HG02884 (cell line): Measurements from ENCODE around the gene UQCC5.

ENCODE experiments used
- ATAC-seq: cut with Tn5 transposase; IDR thresholded peaks from one replicate; pipeline ENCODE4 v1.9.1; 2021; ENCODE audit warnings: mild to moderate bottlenecking, moderate library complexity; ENCODE audit not compliant: unreplicated experiment

UQCC5 gene, protein sequence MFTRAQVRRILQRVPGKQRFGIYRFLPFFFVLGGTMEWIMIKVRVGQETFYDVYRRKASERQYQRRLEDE

DNA sequence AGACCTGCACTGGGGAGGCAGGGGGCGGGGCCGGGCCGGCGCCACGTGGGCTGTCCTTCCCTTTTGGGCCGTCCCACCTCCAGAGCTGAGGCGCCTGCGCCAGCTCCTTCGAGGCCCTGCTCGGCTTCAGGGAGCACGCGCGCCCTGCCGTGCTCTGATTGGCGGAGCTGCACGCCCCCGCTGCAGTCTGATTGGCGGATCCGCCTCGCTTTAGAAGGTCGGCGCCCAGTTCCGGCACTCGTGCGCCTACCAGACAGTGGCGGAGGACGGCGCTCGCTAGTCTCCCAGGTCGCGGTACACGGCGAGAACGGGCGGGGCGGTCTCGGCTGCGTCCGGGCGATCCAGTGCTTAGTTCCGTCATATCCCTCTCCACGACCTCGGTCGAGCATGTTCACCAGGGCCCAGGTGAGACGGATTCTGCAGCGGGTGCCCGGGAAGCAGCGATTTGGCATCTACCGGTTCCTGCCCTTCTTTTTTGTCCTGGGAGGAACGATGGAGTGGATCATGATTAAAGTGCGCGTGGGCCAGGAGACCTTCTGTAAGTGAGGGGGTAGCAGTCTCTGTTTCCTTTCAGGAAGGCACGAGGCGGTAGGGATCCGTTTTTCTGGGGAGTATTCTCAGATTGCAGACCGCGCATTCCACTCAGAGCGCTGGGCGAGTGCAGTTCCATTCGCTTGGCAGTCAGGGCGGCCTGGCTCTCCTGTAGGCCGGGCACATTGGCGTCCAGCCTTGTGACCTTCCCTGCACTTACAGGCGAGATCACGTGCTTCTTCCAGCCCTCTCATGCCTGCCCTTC lies at the start of gene UQCC5:
Gene UQCC5 (plus strand): TSS at position 237 of the 796 bp plus-strand sequence. CDS start 151 bp downstream, at position 388.
- ATAC-seq, result peak; percentile 80

DNA sequence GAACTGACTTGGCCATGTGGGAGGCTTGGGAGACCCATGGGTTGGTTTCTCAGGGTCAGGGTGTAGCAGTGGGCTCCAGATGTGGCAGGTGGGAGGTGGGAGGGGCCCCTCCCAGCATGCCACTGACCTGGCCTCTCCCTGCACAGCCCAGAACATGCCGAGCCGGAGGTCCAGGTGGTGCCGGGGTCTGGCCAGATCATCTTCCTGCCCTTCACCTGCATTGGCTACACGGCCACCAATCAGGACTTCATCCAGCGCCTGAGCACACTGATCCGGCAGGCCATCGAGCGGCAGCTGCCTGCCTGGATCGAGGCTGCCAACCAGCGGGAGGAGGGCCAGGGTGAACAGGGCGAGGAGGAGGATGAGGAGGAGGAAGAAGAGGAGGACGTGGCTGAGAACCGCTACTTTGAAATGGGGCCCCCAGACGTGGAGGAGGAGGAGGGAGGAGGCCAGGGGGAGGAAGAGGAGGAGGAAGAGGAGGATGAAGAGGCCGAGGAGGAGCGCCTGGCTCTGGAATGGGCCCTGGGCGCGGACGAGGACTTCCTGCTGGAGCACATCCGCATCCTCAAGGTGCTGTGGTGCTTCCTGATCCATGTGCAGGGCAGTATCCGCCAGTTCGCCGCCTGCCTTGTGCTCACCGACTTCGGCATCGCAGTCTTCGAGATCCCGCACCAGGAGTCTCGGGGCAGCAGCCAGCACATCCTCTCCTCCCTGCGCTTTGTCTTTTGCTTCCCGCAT lies 49.2 kb upstream of the UQCC5 start:
- no peak for ATAC-seq

DNA sequence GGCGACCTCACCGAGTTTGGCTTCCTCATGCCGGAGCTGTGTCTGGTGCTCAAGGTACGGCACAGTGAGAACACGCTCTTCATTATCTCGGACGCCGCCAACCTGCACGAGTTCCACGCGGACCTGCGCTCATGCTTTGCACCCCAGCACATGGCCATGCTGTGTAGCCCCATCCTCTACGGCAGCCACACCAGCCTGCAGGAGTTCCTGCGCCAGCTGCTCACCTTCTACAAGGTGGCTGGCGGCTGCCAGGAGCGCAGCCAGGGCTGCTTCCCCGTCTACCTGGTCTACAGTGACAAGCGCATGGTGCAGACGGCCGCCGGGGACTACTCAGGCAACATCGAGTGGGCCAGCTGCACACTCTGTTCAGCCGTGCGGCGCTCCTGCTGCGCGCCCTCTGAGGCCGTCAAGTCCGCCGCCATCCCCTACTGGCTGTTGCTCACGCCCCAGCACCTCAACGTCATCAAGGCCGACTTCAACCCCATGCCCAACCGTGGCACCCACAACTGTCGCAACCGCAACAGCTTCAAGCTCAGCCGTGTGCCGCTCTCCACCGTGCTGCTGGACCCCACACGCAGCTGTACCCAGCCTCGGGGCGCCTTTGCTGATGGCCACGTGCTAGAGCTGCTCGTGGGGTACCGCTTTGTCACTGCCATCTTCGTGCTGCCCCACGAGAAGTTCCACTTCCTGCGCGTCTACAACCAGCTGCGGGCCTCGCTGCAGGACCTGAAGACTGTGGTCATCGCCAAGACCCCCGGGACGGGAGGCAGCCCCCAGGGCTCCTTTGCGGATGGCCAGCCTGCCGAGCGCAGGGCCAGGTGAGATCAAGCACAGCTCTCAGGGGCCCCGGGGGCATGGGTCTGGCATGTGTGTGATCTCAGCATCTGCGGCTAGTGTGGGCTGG lies 48.4 kb upstream of the UQCC5 start:
- ATAC-seq, result no peak

DNA sequence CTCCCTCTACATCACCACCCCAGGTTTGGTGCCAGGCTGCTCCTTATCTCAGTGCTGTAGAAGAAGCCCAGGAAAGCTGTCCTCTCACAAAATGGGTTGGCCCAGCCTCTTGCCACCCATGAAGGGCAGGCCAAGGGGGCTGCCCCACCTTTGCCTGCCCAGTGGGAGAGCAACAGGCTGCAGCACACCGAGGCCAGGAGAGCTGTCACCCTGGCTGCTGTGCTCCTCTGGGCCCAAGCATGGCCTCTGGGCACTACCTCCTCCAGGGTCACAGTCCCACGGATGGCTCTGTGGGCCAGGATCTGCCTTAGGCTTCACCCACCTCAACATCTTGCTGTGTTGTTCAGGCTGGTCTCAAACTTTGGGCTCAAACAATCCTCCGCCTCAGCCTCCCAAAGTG lies 47.7 kb upstream of the UQCC5 start:
- ATAC-seq, result no peak

DNA sequence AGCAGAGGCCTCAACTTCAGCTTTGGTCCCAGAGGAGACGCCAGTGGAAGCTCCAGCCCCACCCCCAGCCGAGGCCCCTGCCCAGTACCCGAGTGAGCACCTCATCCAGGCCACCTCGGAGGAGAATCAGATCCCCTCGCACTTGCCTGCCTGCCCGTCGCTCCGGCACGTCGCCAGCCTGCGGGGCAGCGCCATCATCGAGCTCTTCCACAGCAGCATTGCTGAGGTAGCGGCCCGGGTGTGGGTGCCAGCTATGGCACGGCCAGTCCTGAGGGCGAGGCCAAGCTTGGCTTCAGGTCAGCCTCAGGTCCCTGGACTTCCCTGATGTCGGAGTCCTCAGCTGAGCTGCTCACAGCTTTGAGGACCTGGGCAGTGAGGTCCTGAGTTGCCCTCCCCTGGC lies 47.0 kb upstream of the UQCC5 start:
- no peak for ATAC-seq

DNA sequence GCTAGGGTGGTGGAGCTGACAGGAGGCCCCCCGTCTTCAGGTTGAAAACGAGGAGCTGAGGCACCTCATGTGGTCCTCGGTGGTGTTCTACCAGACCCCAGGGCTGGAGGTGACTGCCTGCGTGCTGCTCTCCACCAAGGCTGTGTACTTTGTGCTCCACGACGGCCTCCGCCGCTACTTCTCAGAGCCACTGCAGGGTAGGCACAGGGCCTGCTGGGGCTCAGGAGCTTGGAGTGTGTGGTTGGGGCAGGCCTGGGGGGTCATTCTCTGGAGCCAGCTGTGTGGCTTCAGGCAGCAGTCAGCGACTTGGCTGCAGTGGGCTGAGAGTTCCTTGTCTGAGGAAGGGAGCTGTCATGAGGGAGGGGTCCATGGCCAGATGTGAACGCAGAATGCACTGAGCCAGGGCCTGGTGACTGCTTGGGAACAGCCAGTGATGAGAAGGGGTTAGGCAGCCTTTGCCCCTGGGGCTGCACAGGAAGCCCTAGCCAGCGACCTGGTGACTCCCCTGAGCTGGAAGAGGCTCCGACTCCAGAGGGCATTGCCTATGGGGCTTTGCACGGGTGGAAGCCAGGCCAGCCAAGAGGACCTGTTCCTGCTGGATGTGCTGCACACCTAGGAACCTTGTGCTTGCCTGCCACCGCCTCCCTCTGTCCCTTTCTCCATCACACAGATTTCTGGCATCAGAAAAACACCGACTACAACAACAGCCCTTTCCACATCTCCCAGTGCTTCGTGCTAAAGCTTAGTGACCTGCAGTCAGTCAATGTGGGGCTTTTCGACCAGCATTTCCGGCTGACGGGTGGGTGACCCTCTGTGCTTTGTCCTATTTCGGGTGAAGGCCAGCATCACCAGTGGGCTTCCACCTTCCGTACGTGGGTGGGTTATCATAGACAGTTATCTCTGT lies 46.1 kb upstream of the UQCC5 start:
- ATAC-seq, result no peak

DNA sequence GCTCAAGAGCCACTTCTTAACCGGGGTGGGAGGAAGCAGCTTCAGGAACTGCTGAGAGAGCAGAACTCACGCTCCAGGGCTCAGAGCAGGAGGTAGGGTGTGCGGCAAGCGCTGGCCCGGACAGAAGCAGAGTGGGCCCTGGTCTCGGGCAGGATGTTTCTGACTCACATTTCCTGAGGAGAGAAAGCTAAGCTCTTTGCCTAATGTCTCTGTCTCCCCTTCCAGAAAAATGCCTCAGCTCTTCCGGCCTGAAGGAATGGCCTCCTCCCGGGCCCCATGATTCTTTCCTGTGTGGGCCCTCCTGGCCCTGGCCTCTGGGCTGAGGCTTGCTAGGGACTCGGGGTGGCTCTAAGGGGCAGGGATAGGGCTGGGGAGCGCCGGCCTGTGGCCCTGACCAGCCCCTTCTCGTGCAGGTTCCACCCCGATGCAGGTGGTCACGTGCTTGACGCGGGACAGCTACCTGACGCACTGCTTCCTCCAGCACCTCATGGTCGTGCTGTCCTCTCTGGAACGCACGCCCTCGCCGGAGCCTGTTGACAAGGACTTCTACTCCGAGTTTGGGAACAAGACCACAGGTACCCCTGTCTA lies 45.4 kb upstream of the UQCC5 start:
- ATAC-seq, result no peak

DNA sequence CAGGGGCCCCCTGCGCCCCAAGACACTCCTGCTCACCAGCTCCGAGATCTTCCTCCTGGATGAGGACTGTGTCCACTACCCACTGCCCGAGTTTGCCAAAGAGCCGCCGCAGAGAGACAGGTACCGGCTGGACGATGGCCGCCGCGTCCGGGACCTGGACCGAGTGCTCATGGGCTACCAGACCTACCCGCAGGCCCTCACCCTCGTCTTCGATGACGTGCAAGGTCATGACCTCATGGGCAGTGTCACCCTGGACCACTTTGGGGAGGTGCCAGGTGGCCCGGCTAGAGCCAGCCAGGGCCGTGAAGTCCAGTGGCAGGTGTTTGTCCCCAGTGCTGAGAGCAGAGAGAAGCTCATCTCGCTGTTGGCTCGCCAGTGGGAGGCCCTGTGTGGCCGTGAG lies 44.3 kb upstream of the UQCC5 start:
- no peak for ATAC-seq

DNA sequence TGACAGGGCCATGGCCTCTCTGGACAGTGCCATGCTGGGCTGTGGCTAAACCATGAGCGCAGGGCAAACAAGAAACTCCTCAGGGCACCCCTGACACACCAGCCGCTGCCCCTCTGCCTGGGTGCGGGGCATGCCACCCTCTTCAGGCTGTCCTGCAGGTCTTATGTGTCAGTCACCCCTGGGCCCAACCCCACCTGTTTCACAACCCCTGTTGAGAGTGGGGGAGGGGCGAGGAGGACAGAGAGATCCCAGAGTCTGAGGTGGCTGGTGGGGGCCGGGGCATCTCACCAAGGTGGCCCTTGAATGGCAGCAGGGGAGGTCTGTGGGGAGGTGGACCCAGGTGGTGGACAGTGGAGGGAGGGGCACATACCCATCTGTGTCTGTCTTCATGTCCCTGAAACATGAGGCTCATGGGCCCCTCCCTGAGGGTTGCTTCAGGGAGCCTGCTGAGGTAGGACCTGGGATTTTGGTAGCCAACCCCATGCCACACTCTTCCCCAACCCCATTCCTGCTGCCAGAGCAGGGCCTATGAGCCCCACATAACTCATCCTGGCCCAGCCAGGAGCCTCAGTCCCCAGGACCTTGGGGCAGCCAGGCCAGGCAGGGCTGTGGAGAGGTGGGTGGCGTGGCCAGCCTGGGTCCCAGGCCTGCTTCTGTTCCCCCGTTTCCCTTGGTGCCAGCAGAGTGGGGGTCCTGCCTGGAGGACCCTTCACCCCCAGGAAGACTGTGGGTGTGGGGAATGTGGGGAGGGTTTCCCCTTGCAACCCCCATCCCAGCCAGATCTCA lies 43.0 kb upstream of the UQCC5 start:
- ATAC-seq, result no peak

DNA sequence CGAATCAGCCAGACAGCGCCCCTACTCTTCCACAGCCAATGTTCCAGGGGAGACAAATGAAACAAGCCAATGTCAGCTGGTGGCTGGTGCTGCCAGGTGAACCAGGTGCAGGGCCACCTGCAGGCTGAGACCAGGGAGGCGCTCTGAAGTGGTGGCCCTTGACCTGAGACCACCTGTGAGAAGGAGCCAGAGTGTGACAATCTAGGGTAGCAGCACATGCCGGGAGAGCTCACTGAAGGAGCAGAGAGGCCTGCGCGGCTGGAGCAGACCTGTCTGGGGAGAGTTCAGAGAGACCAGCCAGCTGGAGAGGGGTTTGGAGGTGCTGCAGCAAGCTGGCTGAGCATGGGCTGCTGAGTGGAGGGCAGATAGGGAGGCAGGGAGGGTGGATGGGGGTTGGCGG lies 42.0 kb upstream of the UQCC5 start:
- no peak for ATAC-seq

DNA sequence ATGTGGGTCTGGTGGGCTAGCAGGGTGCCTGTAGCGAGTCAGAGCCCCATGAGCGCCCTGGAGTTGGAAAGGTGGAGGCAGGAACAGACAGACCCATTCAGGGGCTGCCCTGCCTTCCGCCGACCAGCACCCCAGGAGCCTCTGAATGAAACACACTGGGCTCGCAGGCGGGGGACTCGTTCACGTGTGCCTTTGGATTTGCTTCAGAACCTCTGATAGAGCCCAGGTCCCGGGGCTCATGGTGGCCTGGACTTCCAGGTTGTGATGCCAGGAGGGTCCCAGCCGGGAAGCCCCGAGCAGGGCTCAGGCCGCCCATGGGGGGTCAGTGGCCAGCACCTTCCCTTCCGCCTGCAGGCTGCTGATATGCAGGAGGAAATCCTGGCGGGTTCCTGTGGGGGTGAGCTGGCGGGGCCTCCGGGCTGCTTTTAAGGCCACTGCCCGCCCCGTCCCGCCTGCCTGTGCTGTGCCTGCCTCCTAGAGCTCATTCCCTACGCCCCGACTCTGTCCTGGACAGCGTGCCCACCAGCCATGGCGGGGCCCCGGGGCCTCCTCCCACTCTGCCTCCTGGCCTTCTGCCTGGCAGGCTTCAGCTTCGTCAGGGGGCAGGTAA lies 41.4 kb upstream of the UQCC5 start, which contains the start of gene STAB1:
Gene STAB1 (plus strand): TSS at position 453 of the 610 bp plus-strand sequence. CDS start 76 bp downstream, at position 529.
- ATAC-seq, result no peak

DNA sequence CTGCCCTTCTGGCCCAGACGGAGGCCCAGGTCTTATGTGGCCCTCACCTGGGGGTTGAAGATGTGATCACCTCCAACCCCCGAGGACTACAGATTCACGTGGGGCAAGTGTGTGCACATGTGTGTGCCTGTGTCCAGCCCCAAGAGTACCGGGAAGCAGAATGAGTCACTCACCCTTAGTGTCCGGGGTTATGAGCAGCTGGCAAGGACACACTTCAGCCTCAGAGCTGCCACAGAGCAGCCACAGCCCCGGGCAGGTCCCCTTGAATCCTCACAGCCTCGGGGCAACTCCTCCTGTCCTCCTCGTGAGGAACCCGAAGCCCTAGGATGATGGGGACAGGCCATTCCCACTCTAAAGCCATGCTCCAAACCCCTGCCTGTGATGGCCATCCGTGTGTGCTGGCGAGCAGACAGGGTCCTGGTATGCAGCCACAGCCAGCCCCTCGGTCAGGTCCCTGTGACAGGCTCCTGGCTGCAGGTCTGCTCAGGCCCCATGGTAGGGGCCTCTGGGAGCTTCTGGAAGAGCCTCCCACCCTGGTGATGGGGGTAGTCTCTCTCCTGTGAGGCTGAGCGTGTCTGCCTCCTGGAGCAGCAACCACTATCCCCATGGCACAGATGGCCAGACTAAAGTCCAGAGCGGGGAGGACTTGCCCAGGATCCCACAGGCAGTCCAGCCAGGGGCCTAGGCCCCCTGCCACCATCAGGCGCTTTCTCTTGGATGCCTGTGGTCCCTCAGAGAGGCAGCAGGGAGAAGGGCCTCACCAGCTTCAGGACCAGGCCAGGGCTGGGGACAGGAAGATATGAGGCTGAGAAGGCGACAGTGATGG lies 40.4 kb upstream of the UQCC5 start:
- ATAC-seq, result no peak

DNA sequence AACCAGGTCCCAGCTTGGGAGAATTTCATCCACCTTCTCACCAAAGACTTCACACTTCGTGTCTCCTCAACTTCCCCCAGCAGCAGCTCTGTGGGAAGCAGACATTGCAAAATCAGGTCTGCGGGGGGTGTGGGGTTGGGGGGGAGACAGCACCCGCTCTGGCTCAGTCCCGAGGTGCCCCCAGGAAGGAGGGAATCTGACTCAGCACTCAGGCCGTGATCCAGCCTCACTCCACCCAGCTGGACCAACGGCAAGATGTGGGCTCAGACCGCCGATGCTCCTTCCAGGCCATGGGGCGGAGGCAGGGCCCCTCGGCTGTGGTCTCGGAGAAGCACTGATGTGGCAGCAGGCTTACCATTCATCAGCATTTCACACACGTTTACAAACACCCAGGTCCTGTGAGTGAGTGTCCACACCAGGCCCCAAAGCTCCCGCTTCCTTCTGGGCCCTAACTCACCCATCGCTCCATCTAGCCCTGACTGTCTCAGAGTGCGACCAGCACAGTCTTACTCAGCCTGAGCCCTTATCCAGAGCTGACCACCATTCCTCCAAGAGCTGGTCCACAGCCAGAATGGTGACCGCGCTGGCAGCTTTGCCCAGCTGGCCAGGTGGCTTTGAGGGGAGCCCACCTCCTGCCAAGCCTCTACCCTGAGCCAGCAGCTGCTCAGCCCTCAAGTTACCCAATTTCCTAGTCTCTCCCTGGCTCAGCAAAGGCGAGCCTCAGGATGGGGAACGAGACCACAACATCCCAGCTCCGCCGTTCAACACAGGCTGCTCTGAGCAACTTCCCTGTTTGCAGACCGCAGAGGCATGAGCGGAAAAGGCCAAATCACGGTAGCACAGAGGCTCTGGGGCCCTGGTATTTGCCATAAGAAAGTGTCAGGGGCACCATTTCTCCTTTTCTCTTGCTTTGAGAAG lies 38.0 kb upstream of the UQCC5 start:
- ATAC-seq, result no peak

DNA sequence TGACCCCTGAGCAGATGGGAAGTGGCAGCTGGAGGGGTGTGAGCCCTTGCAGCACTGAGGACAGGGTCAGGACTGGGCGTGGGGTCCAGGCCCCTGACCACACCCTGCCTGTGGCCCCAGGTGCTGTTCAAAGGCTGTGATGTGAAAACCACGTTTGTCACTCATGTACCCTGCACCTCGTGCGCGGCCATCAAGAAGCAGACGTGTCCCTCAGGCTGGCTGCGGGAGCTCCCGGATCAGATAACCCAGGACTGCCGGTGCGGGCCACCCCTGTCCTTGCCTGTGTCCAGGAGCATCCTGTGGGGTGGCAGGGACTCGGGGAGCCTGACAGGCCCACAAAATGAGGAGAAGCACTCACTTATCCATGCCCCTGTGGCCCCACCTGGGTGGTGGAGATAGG lies 35.4 kb upstream of the UQCC5 start:
- no peak for ATAC-seq

DNA sequence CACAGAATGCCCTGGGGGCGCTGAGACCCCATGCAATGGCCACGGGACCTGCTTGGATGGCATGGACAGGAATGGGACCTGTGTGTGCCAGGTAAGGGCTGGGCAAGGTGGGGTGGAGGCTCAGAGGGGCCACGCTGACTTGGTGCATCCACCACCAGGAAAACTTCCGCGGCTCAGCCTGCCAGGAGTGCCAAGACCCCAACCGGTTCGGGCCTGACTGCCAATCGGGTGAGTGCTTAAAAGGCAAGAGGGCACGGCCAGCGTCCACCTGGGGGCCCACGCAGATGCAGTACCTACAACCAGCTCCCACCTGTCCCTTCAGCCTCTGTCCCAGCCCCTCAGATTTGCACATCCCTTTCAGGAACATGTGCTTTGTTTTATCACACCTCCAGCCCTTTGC lies 34.4 kb upstream of the UQCC5 start:
- no peak for ATAC-seq

DNA sequence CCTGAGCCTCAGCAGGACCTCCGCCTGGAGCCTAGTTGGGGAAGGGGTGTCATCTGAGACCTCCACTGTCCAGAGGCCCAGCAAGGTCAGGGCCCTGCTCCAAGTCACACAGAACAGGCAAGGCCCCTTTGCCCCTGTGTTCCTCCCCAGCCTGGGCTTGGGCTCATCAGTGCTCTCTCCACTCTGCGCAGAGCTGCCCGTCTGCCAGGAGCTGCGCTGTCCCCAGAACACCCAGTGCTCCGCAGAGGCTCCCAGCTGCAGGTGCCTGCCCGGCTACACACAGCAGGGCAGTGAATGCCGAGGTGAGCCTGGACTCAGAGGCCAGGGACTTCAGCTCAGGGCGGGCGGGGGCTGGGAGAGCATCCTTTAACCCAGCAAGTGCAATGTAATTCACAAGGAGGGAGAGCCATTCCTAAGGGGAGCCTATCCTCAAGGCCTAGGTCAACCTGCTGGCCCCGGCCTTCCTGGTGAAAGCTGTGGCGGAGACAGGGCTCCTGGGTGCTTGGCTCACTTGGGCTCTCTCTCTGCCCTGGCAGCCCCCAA lies 33.5 kb upstream of the UQCC5 start:
- no peak for ATAC-seq
